HG03571 (cell line): ENCODE measurements around the gene RWDD4.

Experiments used
- ATAC-seq: cut with Tn5 transposase; IDR thresholded peaks from one replicate; pipeline ENCODE4 v1.9.1; 2021; ENCODE audit not compliant: unreplicated experiment

Gene RWDD4

DNA sequence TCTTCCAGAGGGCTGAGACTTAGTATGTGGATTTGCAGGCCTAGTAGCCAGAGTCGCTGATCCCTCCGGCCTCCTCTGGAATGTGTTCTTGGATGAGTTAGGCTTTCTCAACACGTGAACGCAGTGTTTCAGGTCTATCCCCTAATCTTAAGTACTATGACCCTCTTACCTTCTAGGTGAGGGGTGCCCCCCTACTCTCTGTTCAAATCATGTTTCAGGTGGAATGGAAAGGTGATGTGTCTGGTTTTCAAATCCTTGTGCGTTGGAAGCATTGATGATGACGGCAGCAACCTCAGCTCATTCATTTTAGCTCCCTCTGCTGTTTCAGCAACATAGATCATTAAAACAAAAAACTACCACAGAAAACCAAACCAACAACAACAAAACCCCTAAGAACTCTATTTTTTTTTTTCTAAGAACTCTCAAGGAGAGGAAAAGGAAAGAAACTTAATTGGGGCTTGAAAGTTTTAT, 56.4 kb downstream of the RWDD4 start:
- no peak for ATAC-seq

DNA sequence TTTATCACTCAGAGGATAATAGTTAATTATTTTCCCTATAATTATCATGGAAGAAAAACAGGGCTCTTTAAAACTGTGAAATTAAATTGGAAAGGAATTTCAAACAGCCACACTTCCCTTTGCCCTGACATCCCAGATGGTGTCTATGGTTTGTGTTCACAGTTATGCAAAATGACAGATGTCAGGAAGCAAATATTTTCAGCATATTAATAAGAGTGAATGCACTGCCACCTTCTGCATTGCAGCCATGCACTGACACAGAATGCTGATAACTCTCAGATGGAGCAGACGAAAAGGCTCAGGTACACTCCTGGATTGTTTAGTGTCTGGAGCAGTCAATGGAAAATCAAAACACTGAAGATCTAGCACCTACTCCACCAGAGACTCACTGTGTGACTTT, 57.6 kb downstream of the RWDD4 start:
- no peak for ATAC-seq

DNA sequence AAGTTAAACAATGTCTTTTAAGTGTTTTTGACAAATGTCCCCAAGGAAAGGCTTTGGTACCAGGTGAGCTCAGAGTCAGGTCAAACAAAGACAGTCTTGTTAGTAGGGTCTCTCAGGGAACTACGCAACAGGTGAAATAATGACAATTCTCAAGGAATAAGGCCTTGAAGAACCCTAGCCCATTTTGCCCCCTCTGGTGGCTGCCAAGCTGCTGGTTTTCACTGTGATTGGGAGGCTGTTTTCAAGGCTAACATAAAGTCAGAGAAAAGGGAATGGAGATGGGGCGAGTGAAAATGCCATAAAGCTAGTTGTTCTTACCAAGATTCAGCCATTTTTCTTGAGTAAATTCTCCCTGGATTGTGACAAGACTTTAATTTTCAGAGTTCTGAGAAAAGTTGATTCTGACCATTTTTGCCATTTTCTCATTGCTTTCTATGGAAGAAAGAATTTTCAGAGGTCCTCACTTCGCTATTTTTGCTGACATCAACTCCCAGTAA, 58.7 kb downstream of the RWDD4 start:
- no peak for ATAC-seq

DNA sequence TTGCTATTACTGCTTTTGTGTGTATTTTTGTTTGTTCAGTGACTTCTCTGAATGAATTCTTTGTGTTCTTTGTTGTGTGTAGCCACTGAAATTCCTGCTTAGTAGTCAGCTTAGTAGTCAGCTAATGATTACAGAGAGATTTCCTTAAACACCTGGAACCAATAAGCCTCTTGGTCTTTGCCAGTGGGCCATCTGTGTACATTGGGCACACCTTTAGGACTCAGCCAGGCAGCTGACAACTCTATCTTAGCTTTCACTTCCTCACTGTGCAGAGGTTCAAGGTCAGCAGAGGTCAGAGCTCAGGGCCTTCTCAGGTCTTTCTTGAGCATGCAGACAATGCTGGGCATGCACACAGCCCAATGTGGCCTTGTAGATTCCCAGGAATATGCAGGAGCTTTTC, 59.3 kb downstream of the RWDD4 start:
- ATAC-seq, result peak; percentile 84

DNA sequence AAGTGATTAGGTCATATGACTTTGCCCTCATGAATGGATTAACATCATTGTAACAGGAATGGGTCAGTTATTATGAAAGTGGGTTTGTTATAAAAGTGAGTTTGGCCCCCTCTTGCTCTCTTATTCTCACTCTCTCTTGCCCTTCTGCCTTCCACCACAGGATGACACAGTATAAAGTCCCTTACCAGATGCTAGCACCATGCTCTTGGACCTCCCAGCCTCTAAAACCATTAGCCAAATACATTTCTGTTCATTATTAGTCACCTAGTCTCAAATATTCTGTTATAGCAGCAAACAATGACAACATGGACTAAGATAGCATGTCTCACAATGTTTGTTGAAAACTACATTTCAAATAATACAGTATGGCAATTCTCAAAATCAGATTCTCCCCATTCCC, 59.7 kb downstream of the RWDD4 start:
- peak; percentile 27 for ATAC-seq

DNA sequence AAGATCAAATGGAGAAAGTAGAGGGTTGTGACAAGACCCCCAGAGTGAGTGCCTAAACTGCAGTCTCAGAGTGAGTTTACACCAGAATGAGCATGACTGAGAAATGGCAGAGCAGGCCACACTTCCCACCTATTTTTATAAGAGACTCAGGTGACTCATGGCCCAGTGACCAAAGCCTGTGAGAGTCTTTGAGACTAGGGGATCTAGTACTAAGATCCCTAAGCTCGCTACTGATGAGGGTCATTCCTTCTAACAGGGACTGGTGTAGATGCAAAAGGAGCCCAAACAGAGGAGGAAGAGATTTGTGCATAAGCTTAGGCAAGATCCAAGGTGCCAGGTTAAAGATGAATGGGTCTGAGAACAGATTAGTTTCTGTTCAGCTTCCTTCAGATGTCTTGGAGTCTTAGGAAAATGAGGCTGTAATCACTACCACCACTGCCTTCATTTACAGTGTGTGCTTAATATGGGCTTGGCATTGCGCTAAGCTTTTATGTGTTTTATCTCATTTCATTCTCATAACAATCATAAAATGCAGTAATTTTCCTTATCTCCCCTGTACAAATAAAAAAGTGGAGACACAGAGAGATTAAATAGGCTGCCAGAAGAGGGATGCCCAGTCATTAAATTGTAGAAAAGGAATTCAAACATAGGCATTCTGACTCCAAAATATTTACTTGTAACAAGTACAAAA, 62.8 kb downstream of the RWDD4 start:
- no peak for ATAC-seq

DNA sequence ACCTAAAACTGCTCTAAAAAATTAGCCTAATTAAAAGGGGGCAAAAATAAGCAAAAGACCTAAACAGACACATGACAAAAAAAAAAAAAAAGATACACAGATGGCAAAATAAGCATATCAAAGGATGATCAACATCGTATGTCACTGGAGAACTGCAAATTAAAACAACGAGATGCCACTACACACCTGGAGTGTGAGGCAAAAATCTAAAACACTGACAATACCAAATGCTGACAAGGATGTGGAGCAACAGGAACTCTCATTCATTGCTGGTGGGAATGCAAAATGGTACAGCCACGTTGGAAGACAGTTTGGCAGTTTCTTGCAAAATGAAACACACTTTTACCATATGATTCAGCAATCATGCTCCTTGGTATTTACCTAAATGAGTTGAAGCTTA, 64.2 kb downstream of the RWDD4 start:
- ATAC-seq, result no peak

GRCh38 chr4:183591301-183591700, 67.7 kb downstream of the RWDD4 start:
- ATAC-seq, result no peak
